ENCODE measurements around the gene FIBP.

GRCh38 chr11:65852508-65853245 is 35.6 kb downstream of the FIBP start:
- TF ChIP-seq CTCF (IDR thresholded peaks at IDR 0.05) (no peak), POLR2A (IDR thresholded peaks at IDR 0.05) (no peak)
